ENCODE results near the gene TNFRSF6B. TPM values are rescaled to one million over a fixed set of nuclear protein-coding genes. Genes with fewer than 3 reads are reported as not detected.
A peak's percentile ranks its signal among the peaks of the same experiment; 100 is the strongest.

TNFRSF6B gene
- polyA plus RNA-seq, 1 of the 3 experiments (the other 2 are of a cell fraction), result 9.4 TPM

- H4K20me1 ChIP-seq (ENCODE audit: insufficient read depth), result peaks cover 31% of the 10 kb centered on the region
- no peak for TF ChIP-seq NFIC (IDR thresholded peaks at IDR 0.05; ENCODE audit: borderline replicate concordance)
- no peak for TF ChIP-seq RXRA (IDR thresholded peaks at IDR 0.05; ENCODE audit: borderline replicate concordance, low read depth)
- no peak for TF ChIP-seq USF1 (IDR thresholded peaks at IDR 0.05; ENCODE audit: borderline replicate concordance, low read depth)
- ChIA-PET POLR2A (interaction anchor here (0.6 kb wide), 1 partner anchor 8 kb away, joined by 3 read pairs; no protein-coding TSS in a partner anchor), CTCF (interaction anchor here (0.6 to 5.5 kb wide), 5 partner anchors 25 to 116 kb away, joined by 3 to 27 read pairs (median 3); partner anchors contain the start of genes GMEB2 and PTK6)
- H2AFZ ChIP-seq (ENCODE audit: low read depth), result no peak overlapping the region
- H3K27ac ChIP-seq (ENCODE audit: low read depth in 2 of 2, low read length in 1 of 2), result peak overlapping the region in 1 of 2 experiments; percentile 92; a peak in 1 of 4 replicates
- no peaks in the 10 kb centered on the region for H3K36me3 ChIP-seq (replicated peaks in 1 of 2; ENCODE audit: control insufficient read depth in 1 of 2, insufficient read depth in 2 of 2, low read length in 1 of 2)
- 29% methylated on average over 9 of the region's 11 CpGs for WGBS (ENCODE audit: low lambda C conversion rate)
- peaks cover 8 to 17% of the 10 kb centered on the region in 2 experiments; a peak in 2 of 4 replicates for H3K4me1 ChIP-seq (ENCODE audit: control insufficient read depth in 1 of 2, insufficient read depth in 2 of 2, low read depth in 1 of 2, low read length in 1 of 2)
- no peaks in the 10 kb centered on the region for H3K9me3 ChIP-seq
- H3F3A ChIP-seq (replicated peaks; ENCODE audit: insufficient read depth), result peaks cover 8% of the 10 kb centered on the region
- H3K9me2 ChIP-seq, result no peaks in the 10 kb centered on the region
- DNase-seq, result peak; percentile 51
- H3K4me3 ChIP-seq (ENCODE audit: low read depth in 2 of 2, low read length in 1 of 2), result peak overlapping the region; percentile 67 to 76
- peak overlapping the region; percentile 83 for H3K4me2 ChIP-seq
- peak overlapping the region; percentile 43 for H3K9ac ChIP-seq
- no peaks in the 10 kb centered on the region for H3K27me3 ChIP-seq (ENCODE audit: insufficient read depth)
- H3K79me2 ChIP-seq (ENCODE audit: insufficient read depth), result peaks cover 16% of the 10 kb centered on the region
Observed at GRCh38 chr20:63651942-63652191, 44.6 kb upstream of the TNFRSF6B start.

GRCh38 chr20:63652192-63652980 is 44.1 kb upstream of the TNFRSF6B start:
- CTCF ChIA-PET, result interaction anchor here (0.6 to 5.5 kb wide), 6 partner anchors 11 to 116 kb away, joined by 3 to 27 read pairs (median 4); partner anchors contain the start of genes GMEB2 and PTK6
- no peaks in the 10 kb centered on the region for H3K27me3 ChIP-seq (ENCODE audit: insufficient read depth)

More at GRCh38 chr20:63652192-63652980, 44.1 kb upstream of the TNFRSF6B start:
- peak overlapping the region; percentile 67 to 76 for H3K4me3 ChIP-seq (ENCODE audit: low read depth in 2 of 2, low read length in 1 of 2)
- 8% methylated on average over 26 of the region's 91 CpGs for WGBS (ENCODE audit: low lambda C conversion rate)
- no peaks in the 10 kb centered on the region for H3K36me3 ChIP-seq (replicated peaks in 1 of 2; ENCODE audit: control insufficient read depth in 1 of 2, insufficient read depth in 2 of 2, low read length in 1 of 2)
- no peak overlapping the region for H2AFZ ChIP-seq (ENCODE audit: low read depth)
- POLR2A ChIA-PET, result interaction anchor here (0.6 to 1.0 kb wide), 5 partner anchors 9 to 99 kb away, joined by 3 to 5 read pairs (median 4); partner anchors contain the start of genes ARFRP1 and ZGPAT
- no peaks in the 10 kb centered on the region for H3K9me3 ChIP-seq
- peak overlapping the region; percentile 83 for H3K4me2 ChIP-seq
- peak overlapping the region in 1 of 2 experiments; percentile 92; a peak in 2 of 4 replicates for H3K27ac ChIP-seq (ENCODE audit: low read depth in 2 of 2, low read length in 1 of 2)
- H3K9me2 ChIP-seq, result no peaks in the 10 kb centered on the region
- TF ChIP-seq EP300 (IDR thresholded peaks at IDR 0.05; ENCODE audit: borderline replicate concordance in 1 of 2, low read depth in 1 of 2, low read length in 1 of 2) (0 out of 4 replicates have a peak, but pooled peaks of 1 of the 2 experiments have one; percentile 19), USF1 (IDR thresholded peaks at IDR 0.05; ENCODE audit: borderline replicate concordance, low read depth) (no peak), NRF1 (IDR thresholded peaks at IDR 0.05; ENCODE audit: low read depth, low read length) (0 out of 2 replicates have a peak, but pooled peaks have one; percentile 8)
- DNase-seq, result peak; percentile 90
- H3F3A ChIP-seq (replicated peaks; ENCODE audit: insufficient read depth), result peaks cover 8% of the 10 kb centered on the region
- H4K20me1 ChIP-seq (ENCODE audit: insufficient read depth), result peaks cover 29% of the 10 kb centered on the region
- H3K9ac ChIP-seq, result peak overlapping the region; percentile 43
- peaks cover 8 to 19% of the 10 kb centered on the region in 2 experiments; a peak in 2 of 4 replicates for H3K4me1 ChIP-seq (ENCODE audit: control insufficient read depth in 1 of 2, insufficient read depth in 2 of 2, low read depth in 1 of 2, low read length in 1 of 2)
- peaks cover 16% of the 10 kb centered on the region for H3K79me2 ChIP-seq (ENCODE audit: insufficient read depth)

Measured in SK-N-SH (cell line).